Lower leg skin (tissue), 3 donors: ENCODE measurements around the gene JMJD6.

Experiments used
- POLR2A ChIP-seq, 2 donors: fragments of 450-650 bp; IDR thresholded peaks; one replicate each; pipeline ENCODE4 v1.6.1; 2016 to 2017; ENCODE audit warnings: antibody characterized with exemption in 2 of 2, mild to moderate bottlenecking in 1 of 2, moderate library complexity in 1 of 2
- TF ChIP-seq, protein P1 (sequence below), 3 donors: fragments of 450-650 bp; IDR thresholded peaks; one replicate each; pipeline ENCODE4 v1.5.1; 2016; ENCODE audit warnings: antibody characterized with exemption in 3 of 3, mild to moderate bottlenecking in 3 of 3, moderate library complexity in 2 of 3

DNA sequence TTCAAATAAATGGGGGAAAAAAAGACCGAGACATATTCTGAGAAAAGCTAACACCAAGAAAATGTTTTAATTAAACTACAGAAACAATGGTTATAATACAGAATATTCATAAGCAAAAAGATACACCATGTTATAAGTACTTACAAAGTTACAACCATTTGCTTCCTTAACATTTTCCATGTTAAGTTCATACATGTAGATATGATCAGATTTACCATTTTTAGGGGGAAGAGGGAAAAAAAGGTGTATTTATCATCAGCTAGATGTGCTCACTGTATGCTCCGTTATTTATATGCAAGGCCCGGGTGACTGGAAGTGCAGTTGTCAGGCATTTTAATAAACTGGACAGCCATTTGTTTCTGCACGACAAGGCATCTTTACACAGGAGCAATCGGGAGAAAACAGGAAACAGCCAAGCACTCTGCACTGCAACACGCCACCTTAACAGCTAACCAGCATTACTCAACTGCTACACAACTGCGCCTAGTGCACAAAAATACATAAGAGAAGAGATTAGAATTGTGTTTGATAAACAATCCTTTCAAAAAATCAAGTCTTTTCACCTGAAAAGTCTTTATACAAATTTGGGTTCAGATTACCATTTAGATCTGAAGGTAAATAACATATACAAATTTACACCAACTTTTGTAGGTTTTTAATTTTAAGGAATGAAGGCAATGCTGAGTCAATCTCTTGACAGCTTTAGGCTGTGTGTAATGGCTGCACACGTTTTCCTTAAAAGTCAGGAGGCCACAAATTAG lies 7.9 kb upstream of the JMJD6 start:
- no peak for TF ChIP-seq POLR2A (IDR thresholded peaks at IDR 0.05)
- TF ChIP-seq, protein P1, sequence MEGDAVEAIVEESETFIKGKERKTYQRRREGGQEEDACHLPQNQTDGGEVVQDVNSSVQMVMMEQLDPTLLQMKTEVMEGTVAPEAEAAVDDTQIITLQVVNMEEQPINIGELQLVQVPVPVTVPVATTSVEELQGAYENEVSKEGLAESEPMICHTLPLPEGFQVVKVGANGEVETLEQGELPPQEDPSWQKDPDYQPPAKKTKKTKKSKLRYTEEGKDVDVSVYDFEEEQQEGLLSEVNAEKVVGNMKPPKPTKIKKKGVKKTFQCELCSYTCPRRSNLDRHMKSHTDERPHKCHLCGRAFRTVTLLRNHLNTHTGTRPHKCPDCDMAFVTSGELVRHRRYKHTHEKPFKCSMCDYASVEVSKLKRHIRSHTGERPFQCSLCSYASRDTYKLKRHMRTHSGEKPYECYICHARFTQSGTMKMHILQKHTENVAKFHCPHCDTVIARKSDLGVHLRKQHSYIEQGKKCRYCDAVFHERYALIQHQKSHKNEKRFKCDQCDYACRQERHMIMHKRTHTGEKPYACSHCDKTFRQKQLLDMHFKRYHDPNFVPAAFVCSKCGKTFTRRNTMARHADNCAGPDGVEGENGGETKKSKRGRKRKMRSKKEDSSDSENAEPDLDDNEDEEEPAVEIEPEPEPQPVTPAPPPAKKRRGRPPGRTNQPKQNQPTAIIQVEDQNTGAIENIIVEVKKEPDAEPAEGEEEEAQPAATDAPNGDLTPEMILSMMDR (IDR thresholded peaks at IDR 0.05): no peak
